Activated CD8-positive, alpha-beta T cell treated with anti-CD3 and anti-CD28 coated beads, Interleukin-2, amount 10 ng/mL, durations not matched to agents 7 days and 5 days (primary cell): Measurements from ENCODE around the gene COQ4. TPM values are rescaled to one million over a fixed set of nuclear protein-coding genes. Genes with fewer than 3 reads are reported as not detected.

ENCODE experiments used
- ATAC-seq: fragments of 150-1000 bp; cut with Tn5 transposase; one replicate; pipeline ENCODE4 v1.10.0; 2021; ENCODE audit warnings: moderate library complexity
- CTCF ChIA-PET: fragments of 350-600 bp; sonication (Branson Sonifier 250); formaldehyde crosslinking; loops from one replicate; lab custom pipeline; 2021; ENCODE audit warnings: antibody characterized with exemption; lab: Charles Lee
- POLR2A ChIA-PET: fragments of 350-600 bp; sonication (Branson Sonifier 250); formaldehyde crosslinking; loops from one replicate; lab custom pipeline; 2021; ENCODE audit warnings: antibody characterized with exemption; lab: Charles Lee
- DNase-seq: peaks from one replicate; pipeline ENCODE4 v3.0.0-alpha.2; 2020
- H3K27ac Mint-ChIP-seq: one replicate; pipeline ENCODE4 v1.8.0; 2021; ENCODE audit warnings: mild to moderate bottlenecking, mixed read lengths
- H3K27me3 Mint-ChIP-seq: one replicate; pipeline ENCODE4 v1.8.0; 2021; ENCODE audit warnings: low read depth, mixed read lengths
- H3K36me3 Mint-ChIP-seq: one replicate; pipeline ENCODE4 v1.8.0; 2021; ENCODE audit warnings: low read depth, mixed read lengths
- H3K4me1 Mint-ChIP-seq: one replicate; pipeline ENCODE4 v1.8.0; 2021; ENCODE audit warnings: low read depth, mixed read lengths
- H3K4me3 Mint-ChIP-seq: one replicate; pipeline ENCODE4 v1.8.0; 2021; ENCODE audit warnings: mild to moderate bottlenecking, mixed read lengths
- H3K9me3 Mint-ChIP-seq: one replicate; pipeline ENCODE4 v1.8.0; 2022; ENCODE audit warnings: mixed read lengths; ENCODE audit not compliant: insufficient read depth
- total RNA-seq, 2 experiments: library from RNA; stranded (reverse); gene quantifications; one replicate each; pipeline ENCODE4 v1.2.3, GENCODE V29; 2021

Gene COQ4
- total RNA-seq, 2 experiments from 2014 or later = 31.8 to 34.9 TPM

DNA sequence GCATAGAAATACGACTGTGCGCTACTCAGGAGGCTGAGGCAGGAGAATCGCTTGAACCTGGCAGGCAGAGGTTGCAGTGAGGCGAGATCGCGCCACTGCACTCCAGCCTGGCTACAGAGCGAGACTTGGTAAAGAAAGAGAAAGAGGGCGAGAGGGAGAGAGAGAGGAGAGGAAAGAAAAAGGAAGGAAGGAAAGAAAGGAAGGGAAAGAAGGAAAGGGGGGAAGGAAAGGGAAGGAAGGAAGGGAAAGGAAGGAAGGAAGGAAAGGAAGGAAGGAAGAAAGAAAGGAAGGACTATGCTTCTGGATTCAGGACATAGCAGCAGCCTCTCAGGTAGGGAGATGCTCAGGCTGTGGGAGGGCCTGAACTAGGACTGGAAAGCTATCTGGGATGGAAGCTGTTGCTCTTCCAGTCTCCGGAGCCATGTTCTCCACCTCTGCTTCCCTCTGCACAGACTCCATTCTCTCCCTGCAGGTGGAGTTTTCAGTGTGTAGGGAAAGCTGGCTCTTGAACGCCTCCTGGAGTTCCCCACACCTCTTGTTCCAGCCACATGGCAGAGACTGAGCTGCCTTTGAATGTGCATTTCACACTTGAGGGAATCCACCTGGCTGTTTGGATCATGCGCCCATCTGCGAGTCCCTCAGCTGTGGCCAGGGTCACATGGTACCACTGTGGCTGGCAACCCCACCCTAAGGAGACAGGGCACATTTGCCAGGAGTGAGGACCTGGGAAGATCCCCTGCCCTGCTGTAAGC, 37.4 kb upstream of the COQ4 start:
- no peaks in the 10 kb centered on the region for H3K27me3 Mint-ChIP-seq
- ChIA-PET CTCF (interaction anchor here (1.2 to 1.4 kb wide), 3 partner anchors 10 to 533 kb away, joined by 3 to 4 read pairs (median 3); partner anchors contain the start of gene ENDOG), POLR2A (interaction anchor here (1.4 kb wide), 1 partner anchor 9 kb away, joined by 8 read pairs; the partner anchor contains the start of genes GOLGA2 and SWI5)
- peaks cover 3% of the 10 kb centered on the region for H3K4me1 Mint-ChIP-seq
- ATAC-seq (no peak), DNase-seq (no peak)
- no peak overlapping the region for H3K4me3 Mint-ChIP-seq
- peaks cover 2% of the 10 kb centered on the region for H3K36me3 Mint-ChIP-seq
- H3K27ac Mint-ChIP-seq = peak overlapping the region; percentile 12
- no peaks in the 10 kb centered on the region for H3K9me3 Mint-ChIP-seq

DNA sequence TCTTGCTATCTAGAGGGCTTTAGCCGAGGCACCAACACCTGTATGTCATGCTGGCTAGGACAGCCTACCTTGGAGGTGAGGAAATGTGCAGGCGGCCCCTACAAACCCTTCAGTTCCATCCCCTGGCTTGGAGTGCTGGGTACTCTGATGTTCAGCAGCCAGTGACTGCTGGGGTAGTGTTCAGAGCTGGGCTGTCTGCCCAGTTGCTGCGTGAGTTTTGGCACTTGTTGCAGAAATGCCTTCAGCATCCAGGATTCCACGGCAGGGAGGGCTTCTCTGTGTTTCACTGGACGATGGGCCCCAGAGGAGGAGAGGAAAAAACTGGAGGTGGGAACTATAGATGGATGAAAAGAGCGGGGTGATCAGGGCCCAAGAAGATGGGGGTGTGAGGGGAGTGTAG, 36.2 kb upstream of the COQ4 start:
- H3K36me3 Mint-ChIP-seq = no peaks in the 10 kb centered on the region
- H3K27ac Mint-ChIP-seq = no peak overlapping the region
- no peak overlapping the region for H3K4me3 Mint-ChIP-seq
- peaks cover 3% of the 10 kb centered on the region for H3K4me1 Mint-ChIP-seq
- ATAC-seq = no peak
- POLR2A ChIA-PET = interaction anchor here (1.4 kb wide), 1 partner anchor 11 kb away, joined by 8 read pairs; the partner anchor contains the start of genes GOLGA2 and SWI5
- DNase-seq = no peak
- H3K9me3 Mint-ChIP-seq = no peaks in the 10 kb centered on the region
- CTCF ChIA-PET = interaction anchor here (1.2 kb wide), 1 partner anchor 9 kb away, joined by 4 read pairs; no protein-coding TSS in a partner anchor
- no peaks in the 10 kb centered on the region for H3K27me3 Mint-ChIP-seq

DNA sequence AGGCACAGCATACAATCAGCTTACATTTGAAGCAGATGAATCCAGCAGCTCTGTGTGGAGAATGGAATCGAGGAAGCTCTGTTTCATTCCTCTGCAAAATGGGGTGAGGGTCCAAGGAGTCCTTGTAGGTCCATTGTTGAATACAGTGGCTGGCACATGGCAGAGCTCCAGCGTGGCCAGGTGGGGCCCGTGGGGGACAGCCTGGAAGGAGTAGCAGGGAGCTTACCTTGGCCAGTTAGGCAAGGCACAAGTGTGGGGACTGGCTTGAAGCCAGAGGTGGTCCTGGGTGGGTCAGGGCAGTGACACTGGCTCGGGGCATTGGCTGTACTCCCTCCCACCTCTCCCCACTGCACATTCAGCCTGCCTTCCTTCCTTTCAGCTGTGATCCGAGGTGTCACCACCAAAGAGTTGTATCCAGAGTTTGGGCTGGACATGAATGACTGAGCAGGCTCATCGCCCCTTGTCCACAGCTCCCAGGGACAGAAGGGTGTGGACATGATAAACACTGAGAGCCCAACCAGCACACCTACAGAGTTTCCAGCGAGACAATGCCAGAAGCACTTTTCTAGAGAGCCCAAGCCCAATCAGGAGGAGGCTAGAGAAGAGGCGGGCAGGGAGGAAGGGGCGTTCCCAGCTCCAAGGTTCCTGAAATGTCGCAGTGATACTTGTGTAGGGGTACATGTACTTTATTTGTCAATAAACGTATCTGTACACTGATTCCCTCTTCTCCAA, 34.2 kb upstream of the COQ4 start:
- CTCF ChIA-PET = interaction anchor here (0.7 kb wide), 1 partner anchor 53 kb away, joined by 3 read pairs; no protein-coding TSS in a partner anchor
- no peak overlapping the region for H3K4me3 Mint-ChIP-seq
- ATAC-seq = no peak
- no peaks in the 10 kb centered on the region for H3K9me3 Mint-ChIP-seq
- no peak for DNase-seq
- H3K27ac Mint-ChIP-seq = no peak overlapping the region
- no peaks in the 10 kb centered on the region for H3K27me3 Mint-ChIP-seq
- H3K4me1 Mint-ChIP-seq = peaks cover 3% of the 10 kb centered on the region
- H3K36me3 Mint-ChIP-seq = no peaks in the 10 kb centered on the region
- POLR2A ChIA-PET = interaction anchor here (1.4 kb wide), 1 partner anchor 11 kb away, joined by 4 read pairs; no protein-coding TSS in a partner anchor

GRCh38 chr9:128292009-128292408, 30.6 kb upstream of the COQ4 start:
- CTCF ChIA-PET = interaction anchor here (1.1 to 1.5 kb wide), 3 partner anchors 16 to 49 kb away, joined by 3 to 8 read pairs (median 3); partner anchors contain the start of genes GOLGA2 and SWI5
- Mint-ChIP-seq H3K9me3 (no peaks in the 10 kb centered on the region), H3K4me1 (peaks cover 4% of the 10 kb centered on the region), H3K4me3 (no peak overlapping the region), H3K27ac (no peak overlapping the region), H3K36me3 (no peaks in the 10 kb centered on the region), H3K27me3 (no peaks in the 10 kb centered on the region)
- POLR2A ChIA-PET = interaction anchor here (0.6 to 1.0 kb wide), 2 partner anchors 16 to 79 kb away, joined by 3 to 5 read pairs; partner anchors contain the start of genes GOLGA2, SWI5 and URM1
- DNase-seq (no peak), ATAC-seq (no peak)

DNA sequence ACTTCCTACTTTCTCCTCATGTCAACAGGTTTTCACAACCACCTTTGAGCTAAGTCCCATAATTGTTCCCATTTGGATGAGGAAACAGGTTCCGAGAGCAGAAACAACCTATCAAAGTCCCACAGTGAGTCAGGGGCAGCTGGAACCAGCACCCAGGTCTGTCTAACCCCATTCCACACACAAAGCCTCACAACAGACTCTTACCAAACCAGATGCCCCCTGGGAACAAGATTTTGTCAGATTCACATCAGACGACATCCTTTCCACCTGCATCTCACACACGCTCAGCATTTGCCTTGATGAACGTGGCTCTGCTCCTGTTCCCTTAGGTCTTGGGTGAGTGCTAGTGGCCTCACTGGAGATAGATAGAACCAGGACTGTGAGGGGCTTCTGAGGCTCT, 29.5 kb upstream of the COQ4 start:
- CTCF ChIA-PET = interaction anchor here (0.9 to 4.1 kb wide), 4 partner anchors 38 to 70 kb away, joined by 3 to 24 read pairs (median 6); no protein-coding TSS in a partner anchor
- H3K36me3 Mint-ChIP-seq = no peaks in the 10 kb centered on the region

GRCh38 chr9:128294142-128294541, 28.5 kb upstream of the COQ4 start:
- no peaks in the 10 kb centered on the region for H3K27me3 Mint-ChIP-seq
- ChIA-PET POLR2A (no interaction called here), CTCF (interaction anchor here (1.6 to 4.1 kb wide), 2 partner anchors 68 to 117 kb away, joined by 4 to 24 read pairs; no protein-coding TSS in a partner anchor)
- ATAC-seq (no peak), DNase-seq (no peak)
- no peaks in the 10 kb centered on the region for H3K9me3 Mint-ChIP-seq
- no peak overlapping the region for H3K4me3 Mint-ChIP-seq
- peaks cover 4% of the 10 kb centered on the region for H3K4me1 Mint-ChIP-seq
- no peaks in the 10 kb centered on the region for H3K36me3 Mint-ChIP-seq
- H3K27ac Mint-ChIP-seq = no peak overlapping the region

More for the DNA sequence above, 29.5 kb upstream of the COQ4 start:
- Mint-ChIP-seq H3K27me3 (no peaks in the 10 kb centered on the region), H3K27ac (no peak overlapping the region), H3K4me3 (no peak overlapping the region), H3K4me1 (peaks cover 4% of the 10 kb centered on the region), H3K9me3 (no peaks in the 10 kb centered on the region)
- no peak for DNase-seq
- no peak for ATAC-seq
- POLR2A ChIA-PET = no interaction called here

- Mint-ChIP-seq H3K27ac (no peak overlapping the region), H3K36me3 (no peaks in the 10 kb centered on the region), H3K9me3 (no peaks in the 10 kb centered on the region), H3K4me1 (peaks cover 4% of the 10 kb centered on the region), H3K4me3 (no peak overlapping the region), H3K27me3 (no peaks in the 10 kb centered on the region)
- ChIA-PET POLR2A (no interaction called here), CTCF (interaction anchor here (0.6 to 4.1 kb wide), 7 partner anchors 12 to 145 kb away, joined by 3 to 24 read pairs (median 8); partner anchors contain the start of gene CERCAM)
- no peak for ATAC-seq
- no peak for DNase-seq
Measured at GRCh38 chr9:128296340-128297220, 26.1 kb upstream of the COQ4 start.

DNA sequence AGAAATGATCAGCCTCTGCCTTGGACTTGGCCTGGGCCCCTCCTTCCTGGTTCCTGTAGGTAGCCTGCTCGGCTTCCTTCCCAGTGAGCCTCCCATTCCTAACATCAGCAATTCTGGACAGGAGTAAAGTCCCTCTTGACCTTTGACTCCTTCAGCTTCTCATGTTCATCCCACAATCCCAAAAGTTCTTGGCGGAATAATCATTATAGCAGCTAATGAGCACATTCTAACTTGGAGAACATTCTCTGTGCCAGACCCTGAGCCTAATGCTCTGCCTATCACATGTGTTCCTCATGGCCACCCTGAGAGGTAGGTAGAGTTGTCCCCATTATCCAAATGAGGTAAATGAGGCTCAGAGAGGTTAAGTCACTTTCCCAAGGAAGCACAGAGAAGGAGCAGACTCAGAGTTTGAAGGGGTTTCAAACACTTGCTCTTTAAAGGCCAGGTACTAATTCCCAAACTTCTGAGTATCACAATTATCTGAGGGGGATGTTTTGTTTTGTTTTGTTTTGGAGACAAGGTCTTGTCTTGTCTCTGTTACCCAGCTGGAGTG, 25.3 kb upstream of the COQ4 start:
- H3K36me3 Mint-ChIP-seq = no peaks in the 10 kb centered on the region
- ChIA-PET POLR2A (no interaction called here), CTCF (interaction anchor here (0.6 to 4.1 kb wide), 8 partner anchors 9 to 144 kb away, joined by 3 to 24 read pairs (median 5); partner anchors contain the start of gene CERCAM)
- DNase-seq = no peak
- H3K4me1 Mint-ChIP-seq = peaks cover 4% of the 10 kb centered on the region
- no peaks in the 10 kb centered on the region for H3K9me3 Mint-ChIP-seq
- H3K27me3 Mint-ChIP-seq = no peaks in the 10 kb centered on the region
- ATAC-seq = no peak
- no peak overlapping the region for H3K27ac Mint-ChIP-seq
- H3K4me3 Mint-ChIP-seq = no peak overlapping the region

- Mint-ChIP-seq H3K9me3 (no peaks in the 10 kb centered on the region), H3K27ac (no peak overlapping the region), H3K27me3 (no peaks in the 10 kb centered on the region), H3K36me3 (no peaks in the 10 kb centered on the region), H3K4me3 (no peak overlapping the region), H3K4me1 (peaks cover 4% of the 10 kb centered on the region)
- ATAC-seq (no peak), DNase-seq (no peak)
- CTCF ChIA-PET = interaction anchor here (0.7 to 2.4 kb wide), 3 partner anchors 43 to 563 kb away, joined by 3 to 8 read pairs (median 5); no protein-coding TSS in a partner anchor
- POLR2A ChIA-PET = interaction anchor here (0.8 kb wide), 1 partner anchor 121 kb away, joined by 3 read pairs; no protein-coding TSS in a partner anchor
Measured at GRCh38 chr9:128298535-128299482, 23.8 kb upstream of the COQ4 start.
